CD14-positive monocyte (primary cell): Measurements from ENCODE around the gene IMMT. TPM values are rescaled to one million over a fixed set of nuclear protein-coding genes. Genes with fewer than 3 reads are reported as not detected.
A peak's percentile ranks its signal among the peaks of the same experiment; 100 is the strongest.

Source experiments
- DNase-seq, 3 donors: peaks; one replicate each; pipeline ENCODE4 v3.0.0-alpha.2; 2011 to 2022
- H2AFZ ChIP-seq: 2 replicates; pipeline ENCODE4 v1.6.0; 2012; ENCODE audit warnings: mild to moderate bottlenecking, low read depth, low read length, inconsistent platforms; ENCODE audit not compliant: insufficient read depth, poor library complexity, severe bottlenecking
- H3K27ac ChIP-seq, 2 donors: 1 replicate in 1 of 2; 2 replicates in 1 of 2; pipeline ENCODE4 v1.5.1; 2012 to 2013; ENCODE audit warnings: low read length in 2 of 2, control low read depth in 1 of 2, inconsistent platforms in 1 of 2, low read depth in 1 of 2, mild to moderate bottlenecking in 1 of 2
- H3K27me3 ChIP-seq, 2 donors: one replicate each; pipeline versions ENCODE4 v1.6.0 to v1.6.1; 2011 to 2013; ENCODE audit warnings: low read length in 2 of 2; ENCODE audit not compliant: control insufficient read depth in 2 of 2, insufficient read depth in 2 of 2
- H3K36me3 ChIP-seq, 2 donors: replicated peaks in 1 of 2; 1 replicate in 1 of 2; 2 replicates in 1 of 2; pipeline versions ENCODE4 v1.5.1 to v1.6.1; 2012 to 2013; ENCODE audit warnings: low read length in 2 of 2, control low read depth in 1 of 2, inconsistent platforms in 1 of 2, mild to moderate bottlenecking in 1 of 2; ENCODE audit not compliant: insufficient read depth in 2 of 2, control insufficient read depth in 1 of 2
- H3K4me1 ChIP-seq, 2 donors: 1 replicate in 1 of 2; 2 replicates in 1 of 2; pipeline versions ENCODE4 v1.5.1 to v1.6.1; 2012 to 2013; ENCODE audit warnings: low read length in 2 of 2, control low read depth in 1 of 2, inconsistent platforms in 1 of 2, mild to moderate bottlenecking in 1 of 2, moderate library complexity in 1 of 2; ENCODE audit not compliant: insufficient read depth in 2 of 2, control insufficient read depth in 1 of 2
- H3K4me2 ChIP-seq: replicated peaks from 2 replicates; pipeline ENCODE3; 2012; ENCODE audit warnings: low read length, moderate library complexity, mild to moderate bottlenecking; ENCODE audit not compliant: poor library complexity, severe bottlenecking; ENCODE audit errors: extremely low read depth
- H3K4me3 ChIP-seq, 3 experiments: fragments of 200-600 bp in 1 of 3; sonication (generic) in 1 of 3; replicated peaks in 1 of 3; 1 replicate in 2 of 3; 2 replicates in 1 of 3; pipeline ENCODE4 v1.5.1; 2011 to 2013; ENCODE audit warnings: low read length in 3 of 3, mild to moderate bottlenecking in 3 of 3, control low read depth in 2 of 3, low read depth in 2 of 3, inconsistent platforms in 1 of 3, moderate library complexity in 1 of 3
- H3K79me2 ChIP-seq: 2 replicates; pipeline ENCODE4 v1.6.0; 2012; ENCODE audit warnings: mild to moderate bottlenecking, control low read depth, inconsistent platforms, low read length, moderate library complexity; ENCODE audit not compliant: insufficient read depth
- H3K9ac ChIP-seq: 2 replicates; pipeline ENCODE4 v1.6.0; 2017; ENCODE audit warnings: low read length, mild to moderate bottlenecking; ENCODE audit not compliant: insufficient read depth, poor library complexity, severe bottlenecking
- H3K9me3 ChIP-seq, 2 donors: replicated peaks in 1 of 2; 1 replicate in 1 of 2; 2 replicates in 1 of 2; pipeline versions ENCODE4 v1.5.1 to v1.6.1; 2012 to 2013; ENCODE audit warnings: low read length in 2 of 2, control low read depth in 1 of 2; ENCODE audit not compliant: control insufficient read depth in 1 of 2, insufficient read depth in 1 of 2
- H4K20me1 ChIP-seq: 2 replicates; pipeline ENCODE4 v1.6.0; 2012; ENCODE audit warnings: mild to moderate bottlenecking, low read length, control low read depth, moderate library complexity; ENCODE audit not compliant: insufficient read depth
- H3K27ac Mint-ChIP-seq, 7 donors: one replicate each; pipeline ENCODE4 v1.8.0; 2020; ENCODE audit warnings: mild to moderate bottlenecking in 7 of 7, mixed read lengths in 7 of 7, moderate library complexity in 6 of 7, inconsistent platforms in 2 of 7
- H3K27me3 Mint-ChIP-seq, 3 donors: one replicate each; pipeline ENCODE4 v1.8.0; 2021 to 2022; ENCODE audit warnings: low read depth in 3 of 3, mild to moderate bottlenecking in 3 of 3, mixed read lengths in 3 of 3, moderate library complexity in 3 of 3, inconsistent platforms in 1 of 3
- H3K36me3 Mint-ChIP-seq, 2 donors: one replicate each; pipeline ENCODE4 v1.8.0; 2020; ENCODE audit warnings: mixed read lengths in 2 of 2, inconsistent platforms in 1 of 2, mild to moderate bottlenecking in 1 of 2
- H3K4me1 Mint-ChIP-seq: one replicate; pipeline ENCODE4 v1.8.0; 2020; ENCODE audit warnings: mild to moderate bottlenecking, mixed read lengths
- H3K4me3 Mint-ChIP-seq, 2 donors: one replicate each; pipeline ENCODE4 v1.8.0; 2020; ENCODE audit warnings: mild to moderate bottlenecking in 2 of 2, mixed read lengths in 2 of 2, moderate library complexity in 1 of 2
- H3K9me3 Mint-ChIP-seq, 7 donors: one replicate each; pipeline ENCODE4 v1.8.0; 2020 to 2022; ENCODE audit warnings: mixed read lengths in 7 of 7, mild to moderate bottlenecking in 6 of 7, moderate library complexity in 6 of 7, inconsistent platforms in 2 of 7
- CTCF ChIP-seq: fragments of 200-600 bp; IDR thresholded peaks from one replicate; pipeline ENCODE4 v1.8.0; 2022; ENCODE audit warnings: antibody characterized with exemption, mild to moderate bottlenecking
- WGBS: methylation state at CpG from one replicate; pipeline ENCODE4 v1.1.5; 2013; ENCODE audit warnings: missing lambda C conversion rate; ENCODE audit not compliant: insufficient coverage; 5-methylcytosine and 5-hydroxymethylcytosine counted together
- intact Hi-C, 2 donors: fragments of 100-400 bp; cut with micrococcal nuclease; formaldehyde crosslinking; loops; one replicate each; pipeline versions ENCODE4 v1.15.0 to v1.15.1; 2023
- polyA plus RNA-seq, 3 donors: library from polyadenylated mRNA; depleted of rRNA in 1 of 3; unstranded in 2 of 3; stranded (reverse) in 1 of 3; fragments of 300-500 nt in 2 of 3; fragments of >200 nt in 1 of 3; fragmentation: Illumina TruSeq in 2 of 3; gene quantifications; 1 replicate in 2 of 3; 2 replicates in 1 of 3; pipeline ENCODE4 v1.2.3, GENCODE V29; 2012 to 2021

The IMMT gene
- polyA plus RNA-seq, 3 donors, result 24.3 to 54.0 (median 41.2) TPM

- H3K4me3 Mint-ChIP-seq, result no peak overlapping the region
- H3K36me3 Mint-ChIP-seq, result peaks cover 62 to 80% of the 10 kb centered on the region in 2 donors
- no peak for DNase-seq
- no peak overlapping the region for H3K4me2 ChIP-seq
- H3K4me1 ChIP-seq, result peaks cover 4 to 11% of the 10 kb centered on the region in 2 donors
- H2AFZ ChIP-seq, result no peak overlapping the region
- no peaks in the 10 kb centered on the region for H3K9me3 ChIP-seq
- H4K20me1 ChIP-seq, result peaks cover 48% of the 10 kb centered on the region
- no peaks in the 10 kb centered on the region for H3K9me3 Mint-ChIP-seq
- peaks cover 62 to 80% of the 10 kb centered on the region in 2 donors for H3K36me3 ChIP-seq
- H3K4me3 ChIP-seq, result no peak overlapping the region
- H3K4me1 Mint-ChIP-seq, result peaks cover 18% of the 10 kb centered on the region
- no peaks in the 10 kb centered on the region for H3K27me3 Mint-ChIP-seq
- no peak overlapping the region for H3K9ac ChIP-seq
- intact Hi-C loops, result no loop called here
- H3K79me2 ChIP-seq, result peaks cover 40% of the 10 kb centered on the region
- TF ChIP-seq CTCF, result no peak
- no peaks in the 10 kb centered on the region for H3K27me3 ChIP-seq
- H3K27ac Mint-ChIP-seq, result no peak overlapping the region
- H3K27ac ChIP-seq, result peak overlapping the region in 1 of 2 donors; percentile 32
- WGBS, result no CpG with 5 or more reads among the region's 1 CpG
Observed at GRCh38 chr2:86175828-86176227, 19.4 kb downstream of the IMMT start.

GRCh38 chr2:86174445-86174844 is 20.8 kb downstream of the IMMT start:
- Histone ChIP-seq H3K27me3 (no peaks in the 10 kb centered on the region), H3K4me2 (no peak overlapping the region), H3K9me3 (no peaks in the 10 kb centered on the region), H2AFZ (no peak overlapping the region), H3K4me1 (peaks cover 4 to 11% of the 10 kb centered on the region in 2 donors), H4K20me1 (peaks cover 43% of the 10 kb centered on the region), H3K79me2 (peaks cover 27% of the 10 kb centered on the region), H3K36me3 (peaks cover 69 to 88% of the 10 kb centered on the region in 2 donors), H3K4me3 (no peak overlapping the region), H3K27ac (peak overlapping the region in 1 of 2 donors; percentile 53), H3K9ac (no peak overlapping the region)
- TF ChIP-seq CTCF, result no peak
- WGBS, result 0% methylated on average over 1 of the region's 2 CpGs
- H3K4me1 Mint-ChIP-seq, result peaks cover 18% of the 10 kb centered on the region
- H3K9me3 Mint-ChIP-seq, result no peaks in the 10 kb centered on the region
- H3K4me3 Mint-ChIP-seq, result no peak overlapping the region
- peaks cover 63 to 81% of the 10 kb centered on the region in 2 donors for H3K36me3 Mint-ChIP-seq
- no peak for DNase-seq
- no peaks in the 10 kb centered on the region for H3K27me3 Mint-ChIP-seq
- intact Hi-C loops, result no loop called here
- peak overlapping the region in 2 of 7 donors; percentile 3 to 30 for H3K27ac Mint-ChIP-seq
